HL-60/S4 (cell line): Measurements from ENCODE around the gene PLEKHA6.

Source experiments
- in situ Hi-C: fragments of 300-500 bp; cut with MboI; formaldehyde crosslinking; loops from 2 replicates; pipeline ENCODE4 v1.14.3; 2022; ENCODE audit warnings: low sequenced_read_pairs

Gene PLEKHA6

DNA sequence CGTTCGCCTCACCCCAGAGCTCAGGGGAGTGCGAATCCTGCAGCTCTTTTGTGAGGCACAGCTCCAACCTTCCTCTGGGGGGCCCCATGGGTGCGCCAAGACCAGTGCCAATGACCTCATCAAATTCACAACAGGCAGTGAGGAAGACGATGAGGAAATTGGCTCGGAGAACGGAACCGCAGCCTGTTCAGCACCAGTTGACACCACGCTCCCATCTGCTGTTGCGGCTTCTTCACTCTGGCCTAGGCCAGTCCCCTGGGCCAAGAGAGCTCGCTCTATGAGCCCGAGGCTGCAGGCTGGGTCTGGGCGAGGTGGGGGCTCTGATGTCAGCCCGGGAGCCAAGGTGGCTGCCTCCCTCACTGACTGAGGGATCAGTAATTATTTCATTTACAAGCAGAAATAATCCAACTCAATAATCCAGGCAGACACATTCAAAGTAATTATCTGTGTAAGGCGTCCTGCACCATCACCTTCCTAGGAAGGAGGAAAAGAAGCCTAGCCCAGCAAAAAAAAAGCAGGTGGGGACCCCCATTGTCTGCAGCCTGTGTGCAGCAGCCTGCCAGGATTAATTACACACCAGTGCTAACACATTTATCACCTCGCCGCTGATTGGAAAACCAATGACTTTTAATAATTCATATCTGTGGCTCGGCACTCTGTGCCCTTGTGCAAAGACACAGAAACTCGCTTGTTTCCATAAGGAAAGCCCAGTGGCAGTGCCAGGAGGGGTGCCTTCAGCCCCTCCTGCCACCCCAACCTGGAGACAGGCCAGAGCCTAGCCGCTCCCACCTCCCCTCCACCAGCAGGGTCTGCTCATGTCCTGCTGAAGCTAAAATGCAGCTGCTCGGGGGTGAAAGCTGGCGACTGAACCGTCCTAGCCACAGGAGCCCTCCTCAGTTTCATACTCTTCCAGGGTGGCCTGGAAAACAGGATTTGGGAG, 1.9 kb downstream of the PLEKHA6 start:
- in situ Hi-C loops, result loop anchor here (25.0 kb wide), 1 partner anchor 1321 kb away; the partner anchor contains the start of gene PPFIA4

DNA sequence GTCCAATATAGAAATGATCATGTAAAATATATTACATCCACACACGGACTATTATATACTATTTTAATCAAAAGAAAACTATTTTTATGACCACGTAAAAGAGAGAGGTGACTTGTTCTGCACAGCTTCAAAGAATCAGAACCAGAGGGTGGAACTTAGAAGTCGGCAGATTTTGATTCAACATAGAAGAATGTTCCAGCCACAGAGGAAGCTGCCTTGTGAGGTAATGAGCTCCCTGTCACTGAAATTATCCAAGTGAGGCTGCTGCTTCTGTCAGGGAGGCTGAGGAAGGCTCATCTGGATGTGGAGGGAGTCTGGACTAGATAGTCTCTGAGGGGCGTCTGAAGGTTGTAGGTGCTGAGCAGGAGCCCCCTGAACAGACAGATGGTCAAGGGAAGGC, 2.7 kb downstream of the PLEKHA6 start:
- in situ Hi-C loops, result loop anchor here (25.0 kb wide), 1 partner anchor 1320 kb away; the partner anchor contains the start of gene PPFIA4

DNA sequence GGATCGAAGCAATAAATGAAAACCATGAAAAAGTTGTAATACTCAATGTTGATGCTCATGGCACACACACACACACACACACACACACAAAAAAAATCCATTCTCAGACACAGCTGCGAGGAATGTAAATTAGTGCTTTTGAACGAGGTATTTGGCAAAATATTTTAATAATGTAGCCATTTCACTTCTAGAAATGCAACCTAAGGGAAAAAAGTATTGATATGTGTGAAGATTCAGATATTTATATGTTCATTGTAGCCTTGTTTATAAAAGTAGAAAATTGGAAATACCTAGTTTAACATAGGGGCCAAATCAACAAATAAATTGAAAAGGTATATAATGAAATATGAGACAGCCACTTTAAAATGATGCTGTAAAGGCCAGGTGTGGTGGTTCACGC, 3.8 kb downstream of the PLEKHA6 start:
- in situ Hi-C loops, result loop anchor here (25.0 kb wide), 1 partner anchor 1319 kb away; the partner anchor contains the start of gene PPFIA4

DNA sequence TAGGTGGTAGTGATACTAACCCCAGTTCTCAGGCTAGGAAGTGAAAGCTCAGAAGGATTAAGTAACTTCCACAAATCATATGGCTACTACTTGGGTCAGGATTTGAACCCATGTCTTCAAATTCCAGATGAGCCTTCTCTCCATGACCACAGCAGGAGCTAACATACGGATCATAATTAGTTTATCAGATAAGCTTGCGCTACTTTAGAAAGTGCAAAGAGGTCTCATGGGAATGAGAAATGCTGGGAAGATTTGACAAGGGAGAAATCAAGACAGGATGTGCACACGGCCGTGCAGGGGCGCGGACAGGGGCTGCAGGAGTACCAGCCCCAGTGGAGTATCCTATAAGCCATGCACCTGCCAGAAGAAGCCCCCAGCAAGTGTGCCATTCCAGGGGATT, 5.2 kb downstream of the PLEKHA6 start:
- in situ Hi-C loops, result loop anchor here (25.0 kb wide), 1 partner anchor 1317 kb away; the partner anchor contains the start of gene PPFIA4

DNA sequence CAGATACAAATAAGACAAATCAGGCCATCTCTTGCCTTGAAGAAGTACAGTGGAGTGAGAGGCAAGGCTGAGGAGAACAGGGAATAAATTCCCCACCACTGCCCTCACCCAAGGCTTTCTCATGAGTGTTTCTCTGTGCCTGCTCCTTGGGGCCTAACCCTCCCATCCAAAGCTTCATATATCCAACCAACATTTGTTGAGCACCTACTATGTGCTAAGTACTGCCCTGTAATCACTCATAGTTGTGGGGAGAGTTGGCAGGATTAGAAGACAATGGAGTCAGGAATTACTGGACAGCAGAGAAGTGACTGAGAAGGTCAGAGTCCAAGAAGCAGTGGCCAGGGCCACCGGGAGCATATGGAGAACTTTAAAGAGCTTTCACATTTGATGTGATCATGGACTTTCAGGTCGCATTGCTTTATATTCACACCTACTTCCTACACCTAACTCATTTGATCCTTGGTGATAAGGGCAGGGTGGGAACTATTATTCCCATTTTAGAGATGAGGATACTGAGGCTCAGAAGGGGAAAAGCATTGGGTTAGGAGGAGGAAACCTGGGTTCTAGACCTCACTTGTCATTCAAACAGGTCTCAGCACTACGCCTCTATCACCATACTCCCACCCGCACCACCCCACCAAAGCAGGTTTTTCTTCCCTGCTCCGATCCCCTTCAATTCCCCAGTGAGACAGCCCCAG, 6.4 kb downstream of the PLEKHA6 start:
- in situ Hi-C loops, result loop anchor here (25.0 kb wide), 1 partner anchor 1316 kb away; the partner anchor contains the start of gene PPFIA4

DNA sequence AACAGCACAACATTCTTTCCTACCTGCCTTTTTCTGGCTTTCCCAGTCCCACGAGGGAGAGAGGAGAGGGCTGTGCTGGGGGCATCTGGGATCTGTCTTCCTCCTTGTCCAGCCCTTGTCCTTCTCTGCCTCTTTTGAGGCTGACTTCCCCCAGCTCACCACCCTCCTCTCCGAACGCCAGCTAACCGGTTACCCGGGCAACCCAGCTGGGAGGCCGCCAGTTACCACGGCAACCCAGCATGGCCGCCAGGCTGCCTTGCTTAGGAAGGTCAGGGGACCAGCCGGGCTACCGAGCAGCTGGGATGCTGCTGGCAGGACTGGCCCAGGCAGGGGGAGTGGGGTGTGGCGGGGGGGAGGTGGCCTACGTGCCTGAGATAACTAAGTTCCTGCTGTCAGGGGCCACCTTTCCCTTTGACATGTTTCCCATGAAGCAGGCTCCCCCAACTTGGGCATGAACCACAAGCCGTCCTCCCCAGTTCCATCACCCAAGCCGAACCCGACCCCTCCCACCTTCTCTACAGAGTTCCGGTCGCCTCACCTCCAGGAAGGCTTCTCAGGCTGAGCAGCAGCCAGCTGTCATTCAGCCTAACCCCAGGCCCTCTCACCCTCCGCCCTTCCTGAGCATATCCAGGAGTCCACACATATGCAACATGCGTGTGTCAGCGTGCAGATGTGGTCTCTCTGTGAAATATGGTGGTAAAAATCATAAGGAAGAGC, 8.7 kb downstream of the PLEKHA6 start:
- in situ Hi-C loops, result loop anchor here (25.0 kb wide), 1 partner anchor 1314 kb away; the partner anchor contains the start of gene PPFIA4

DNA sequence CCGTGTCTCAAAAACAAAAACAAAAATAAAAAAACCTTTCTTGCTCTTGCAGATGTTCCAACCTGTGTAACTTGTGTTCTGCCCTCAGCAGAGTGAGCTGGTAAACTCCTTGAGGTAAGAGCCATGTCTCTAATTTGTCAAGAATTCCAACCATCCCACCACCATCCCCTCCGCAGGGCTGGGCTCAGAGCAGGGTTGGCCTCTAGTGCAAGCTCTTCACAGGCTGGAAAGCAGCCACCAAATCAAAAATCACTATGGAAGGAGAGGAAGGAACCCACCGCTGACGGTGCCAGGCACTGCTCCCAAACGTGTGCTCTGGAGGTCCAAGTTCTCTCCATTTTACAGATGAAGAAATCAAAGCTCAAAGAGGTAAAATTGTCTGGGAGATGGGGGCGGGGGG, 9.4 kb downstream of the PLEKHA6 start:
- in situ Hi-C loops, result loop anchor here (25.0 kb wide), 1 partner anchor 1313 kb away; the partner anchor contains the start of gene PPFIA4

DNA sequence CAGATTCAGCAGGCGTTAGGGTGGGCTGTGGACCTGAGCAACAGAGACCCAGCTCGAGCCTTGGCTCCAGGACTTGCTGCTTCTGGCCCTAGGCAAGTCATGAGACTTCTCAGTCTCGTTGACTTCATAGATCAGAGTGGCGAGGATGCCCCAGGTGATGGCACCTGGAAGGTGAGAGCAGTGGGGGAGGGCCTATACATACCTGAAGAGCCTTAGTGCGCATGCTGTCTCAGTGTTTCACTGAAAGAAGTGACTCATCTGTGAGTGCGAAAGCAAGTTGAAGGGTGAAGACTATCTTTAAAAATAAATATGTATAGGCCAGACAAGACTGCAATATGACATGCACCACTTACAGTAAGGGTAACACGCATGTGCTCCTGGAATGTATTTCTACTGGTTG, 10.1 kb downstream of the PLEKHA6 start:
- in situ Hi-C loops, result loop anchor here (25.0 kb wide), 1 partner anchor 1312 kb away; the partner anchor contains the start of gene PPFIA4

DNA sequence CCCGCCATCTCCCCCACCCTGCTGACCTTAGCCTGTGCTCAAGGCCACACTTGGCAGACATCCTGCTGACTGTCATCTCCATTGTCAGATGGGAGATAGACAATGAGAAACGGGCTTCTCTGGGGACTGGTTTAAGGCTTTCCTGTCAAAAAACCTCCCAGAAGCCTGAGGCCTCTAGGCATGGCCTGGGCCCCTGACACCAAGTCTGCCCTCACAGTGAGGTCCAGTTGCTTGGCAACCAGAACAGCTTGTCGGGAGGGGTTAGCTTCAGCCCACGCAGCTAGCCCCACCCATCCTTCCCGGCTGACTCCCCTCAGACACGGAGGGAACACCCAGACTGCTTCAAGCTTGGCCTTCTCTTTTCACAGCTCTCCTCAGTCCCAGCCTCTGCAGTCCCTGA, 11.0 kb downstream of the PLEKHA6 start:
- in situ Hi-C loops, result no loop called here

DNA sequence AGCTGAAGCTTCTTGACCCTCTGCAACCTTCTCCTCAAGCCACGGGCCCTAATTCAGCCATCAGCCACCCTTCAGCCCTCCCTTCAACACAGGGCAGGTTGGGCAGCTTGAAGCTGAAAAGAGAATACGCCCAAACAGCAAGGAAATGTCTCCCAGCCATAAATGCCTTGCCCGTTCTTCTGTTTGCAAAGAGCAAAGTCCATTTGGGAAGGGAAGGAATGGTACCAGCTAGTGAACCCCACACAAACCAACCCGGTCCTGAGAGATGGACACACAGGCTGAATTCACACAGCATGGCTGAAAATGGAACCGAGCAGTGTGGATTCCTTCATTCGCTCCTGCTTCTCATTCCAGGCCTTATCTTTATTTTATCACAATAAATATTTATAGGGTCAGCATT, 11.5 kb downstream of the PLEKHA6 start:
- in situ Hi-C loops, result no loop called here

DNA sequence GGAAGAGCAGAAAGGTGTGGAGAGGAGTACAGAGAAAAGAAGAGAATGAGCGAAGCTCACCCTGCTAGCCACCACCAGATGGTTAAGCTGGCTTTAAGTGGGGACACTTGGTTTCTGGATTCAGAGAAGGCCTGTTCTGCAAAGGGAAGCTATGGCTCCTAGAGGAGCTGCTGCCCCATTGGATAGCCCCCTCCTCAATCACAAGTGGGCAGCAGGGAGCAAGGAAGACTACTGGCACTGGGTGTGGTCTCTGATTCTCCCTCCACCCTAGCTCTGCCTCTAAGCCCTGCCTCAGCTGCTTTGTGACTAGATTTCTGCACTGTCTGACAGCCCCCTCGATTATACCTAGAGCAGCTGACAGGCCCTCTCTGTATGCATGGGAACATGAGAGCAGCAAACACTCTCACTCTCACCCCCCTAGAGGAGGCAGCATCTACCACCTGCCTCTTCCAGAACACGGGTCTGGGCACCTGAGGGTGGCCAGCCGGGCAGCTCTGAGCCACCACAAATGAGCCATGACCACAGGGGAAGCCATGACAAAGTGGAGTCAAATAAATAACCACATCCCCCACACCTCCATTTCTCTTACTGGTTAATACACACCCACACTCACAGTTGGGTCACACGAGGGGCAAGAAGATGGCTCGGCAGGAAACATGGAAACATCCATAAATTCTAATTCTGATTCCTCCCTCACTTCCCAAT, 13.6 kb downstream of the PLEKHA6 start:
- in situ Hi-C loops, result no loop called here

DNA sequence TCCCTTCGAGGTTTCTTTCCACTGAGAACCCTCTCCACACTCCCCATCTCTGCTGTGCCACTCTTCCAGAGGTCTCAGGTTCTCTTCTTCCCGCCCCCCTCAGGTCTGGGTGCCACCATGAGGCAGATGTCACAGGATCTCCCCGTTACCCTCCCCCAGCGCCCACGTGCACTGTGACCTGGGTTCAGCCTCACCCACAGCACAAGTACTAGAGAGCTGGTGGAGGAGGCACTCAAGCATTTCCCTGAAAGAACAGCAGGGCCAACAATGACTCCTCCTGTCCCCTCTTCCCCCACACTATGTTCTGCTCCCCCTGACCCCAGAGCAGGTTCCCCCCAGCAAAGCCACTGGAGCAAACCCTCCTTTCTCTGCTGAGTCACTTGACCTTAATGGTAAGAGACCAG, 14.3 kb downstream of the PLEKHA6 start:
- in situ Hi-C loops, result no loop called here

DNA sequence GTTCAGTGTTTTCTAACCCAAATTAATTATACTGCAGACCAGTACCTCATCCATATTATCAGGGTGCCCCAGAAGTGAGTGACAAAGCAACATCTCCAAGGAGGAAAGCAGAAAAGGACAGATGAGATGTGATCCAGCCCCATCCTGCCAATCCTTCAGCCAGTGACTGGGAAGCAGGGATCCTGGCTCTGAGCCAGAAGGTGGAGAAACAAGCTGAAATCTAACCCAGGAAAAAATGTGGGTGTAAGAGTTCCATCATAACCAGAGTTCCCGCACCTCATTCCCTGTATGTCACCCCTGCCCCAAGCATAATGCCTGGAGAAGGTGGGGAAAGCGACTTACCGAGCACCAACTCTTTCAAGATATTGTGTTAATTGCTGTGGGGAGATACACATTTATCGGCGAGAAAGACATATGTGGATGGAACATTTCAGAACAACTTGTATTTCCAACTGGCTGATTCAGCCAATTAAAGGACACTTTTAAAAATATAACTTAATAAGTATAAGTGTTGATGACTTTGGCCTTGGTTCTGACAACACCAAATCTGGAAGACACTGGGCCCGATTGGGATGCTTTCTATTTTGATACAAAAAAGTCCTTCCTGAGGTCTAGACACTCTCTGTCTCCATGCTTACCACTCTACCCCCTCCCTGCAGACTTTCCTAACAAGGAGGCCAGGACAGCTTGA, 14.9 kb downstream of the PLEKHA6 start:
- in situ Hi-C loops, result no loop called here

DNA sequence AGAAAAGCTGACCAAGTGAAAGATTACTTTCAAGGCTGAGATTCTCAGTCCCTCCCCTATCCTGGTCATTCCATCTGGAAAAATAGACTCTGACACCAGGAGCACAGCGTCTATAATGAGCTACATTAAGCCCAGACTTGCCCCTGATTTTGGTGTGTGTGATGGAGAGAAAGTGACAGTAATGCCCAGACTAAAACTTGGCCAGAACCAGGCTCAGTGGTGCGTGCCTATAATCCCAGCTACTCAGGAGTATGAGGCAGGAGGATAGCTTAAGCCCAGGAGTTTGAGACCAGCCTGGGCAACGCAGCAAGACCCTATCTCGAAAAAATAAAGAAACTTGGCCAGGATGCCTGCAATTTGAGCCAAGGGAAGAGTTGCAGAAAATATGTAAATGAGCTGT, 15.9 kb downstream of the PLEKHA6 start:
- in situ Hi-C loops, result no loop called here

DNA sequence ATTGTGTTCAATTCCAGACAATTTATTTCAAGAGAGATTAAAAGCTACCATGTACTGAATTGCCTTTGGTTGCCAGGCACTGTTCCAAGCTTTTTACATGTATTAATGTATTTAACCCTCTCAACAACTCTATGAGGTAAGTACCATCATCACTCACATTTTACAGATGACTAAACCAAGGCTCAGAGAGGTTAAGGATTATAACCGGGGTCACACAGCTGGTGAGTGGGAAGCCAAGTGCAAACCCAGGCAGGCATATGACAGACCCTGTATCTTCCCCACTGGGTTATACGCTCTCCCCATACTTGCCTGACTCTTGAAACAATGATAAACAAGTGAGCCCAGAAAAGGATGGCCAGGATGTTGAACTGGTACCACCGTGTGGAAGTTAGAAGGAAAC, 16.5 kb downstream of the PLEKHA6 start:
- in situ Hi-C loops, result no loop called here

DNA sequence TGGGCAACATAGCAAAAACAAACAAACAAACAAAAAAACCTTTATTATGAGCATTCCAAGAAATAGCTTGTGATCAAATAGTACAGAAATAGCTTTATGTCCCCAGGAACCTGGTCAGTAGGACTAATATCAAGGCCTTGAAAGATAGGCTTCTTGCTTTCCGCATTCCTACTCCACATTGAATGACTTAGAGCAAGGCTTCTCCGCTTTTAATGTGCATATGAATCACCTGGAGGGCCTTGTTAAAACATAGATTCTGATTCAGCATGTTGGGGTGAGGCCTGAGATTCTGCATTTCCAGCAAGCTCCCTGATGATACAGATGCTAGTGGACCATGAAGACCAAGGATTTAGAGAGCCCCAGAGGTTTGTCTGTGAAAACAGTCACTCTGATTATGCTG, 17.4 kb downstream of the PLEKHA6 start:
- in situ Hi-C loops, result no loop called here

DNA sequence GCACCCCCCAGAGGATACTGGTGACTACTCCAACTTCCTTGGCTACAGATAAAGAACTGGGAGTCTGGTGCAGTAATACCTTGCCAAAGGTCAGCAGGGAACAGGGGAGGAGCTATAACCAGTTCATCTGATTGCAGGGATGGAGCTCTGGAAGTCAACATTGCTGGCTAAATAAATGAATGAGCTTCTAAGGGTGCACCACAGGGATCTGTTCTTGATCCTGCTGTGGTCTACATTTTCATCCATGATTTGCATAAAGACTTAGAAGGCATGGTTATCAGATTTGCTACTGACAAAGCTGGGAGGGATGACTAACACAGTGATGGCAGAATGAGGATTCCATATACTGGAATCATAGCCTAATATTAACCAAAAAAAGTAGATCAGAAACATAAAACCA, 18.3 kb downstream of the PLEKHA6 start:
- in situ Hi-C loops, result no loop called here

DNA sequence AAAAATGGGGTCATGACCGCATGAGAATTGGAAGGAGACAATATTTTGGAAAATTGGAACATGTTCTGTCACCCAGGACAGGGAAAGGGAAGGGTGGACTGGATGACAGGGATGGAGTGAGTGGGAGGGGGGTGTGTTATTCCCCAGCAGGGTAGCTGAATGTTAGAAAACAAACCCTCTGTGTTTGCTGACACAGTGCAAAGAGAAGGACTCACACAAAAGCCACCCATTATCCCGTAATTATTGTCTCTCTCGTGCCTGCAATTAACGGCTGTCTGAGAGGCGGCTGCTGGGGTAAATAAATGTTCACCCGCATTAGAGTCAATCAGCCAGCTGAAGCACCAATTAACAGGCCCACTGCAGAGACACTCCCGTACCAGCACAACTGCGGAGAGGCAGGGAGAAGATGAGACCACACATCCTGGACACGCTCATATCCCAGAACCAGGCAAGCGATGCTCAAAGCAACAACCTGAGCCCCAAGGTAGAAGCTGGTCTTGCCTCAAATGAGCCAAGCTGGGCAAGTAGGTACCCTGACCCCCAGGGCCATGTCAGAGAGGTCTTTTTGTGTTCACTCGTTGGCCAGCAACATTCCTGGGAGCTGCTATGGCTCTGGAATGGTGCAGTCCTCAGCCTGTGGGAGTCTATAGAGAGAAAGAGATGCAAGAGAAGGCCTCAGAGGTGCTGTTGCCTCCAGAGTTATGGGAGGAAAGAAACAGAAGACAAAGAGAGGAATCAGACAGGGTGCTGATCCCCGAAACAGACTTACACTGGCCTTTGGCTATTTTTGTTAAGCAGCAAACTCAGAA, 19.4 kb downstream of the PLEKHA6 start:
- in situ Hi-C loops, result no loop called here

DNA sequence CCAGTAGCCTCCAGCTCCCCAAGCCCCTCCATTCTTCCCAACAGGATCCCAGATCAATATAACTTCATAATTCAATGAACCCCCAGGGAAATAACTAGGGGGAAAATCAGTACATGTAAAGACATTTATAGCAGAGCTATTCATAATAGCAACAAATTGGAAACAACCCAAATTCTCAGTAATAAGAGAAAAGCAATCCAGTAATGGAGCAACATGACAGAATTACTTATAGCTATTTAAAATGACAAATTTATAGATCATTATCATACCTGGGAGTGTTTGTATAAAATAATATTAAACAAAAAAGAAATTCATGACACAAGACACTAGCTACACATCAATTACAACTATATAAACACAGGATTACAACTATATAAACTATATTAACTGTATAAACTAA, 20.2 kb downstream of the PLEKHA6 start:
- in situ Hi-C loops, result no loop called here
